HG03025 (cell line): Measurements from ENCODE around the gene ARPC1A.
A peak's percentile ranks its signal among the peaks of the same experiment; 100 is the strongest.
"Not testable (repeated sequence)": the region's sequence is repeated elsewhere in the genome, so short reads cannot be mapped to it uniquely, and the experiment has no call there.

ENCODE experiments used
- ATAC-seq: cut with Tn5 transposase; IDR thresholded peaks from one replicate; pipeline ENCODE4 v1.9.1; 2021; ENCODE audit warnings: mild to moderate bottlenecking, moderate library complexity; ENCODE audit not compliant: unreplicated experiment, low FRiP score

The ARPC1A gene

DNA sequence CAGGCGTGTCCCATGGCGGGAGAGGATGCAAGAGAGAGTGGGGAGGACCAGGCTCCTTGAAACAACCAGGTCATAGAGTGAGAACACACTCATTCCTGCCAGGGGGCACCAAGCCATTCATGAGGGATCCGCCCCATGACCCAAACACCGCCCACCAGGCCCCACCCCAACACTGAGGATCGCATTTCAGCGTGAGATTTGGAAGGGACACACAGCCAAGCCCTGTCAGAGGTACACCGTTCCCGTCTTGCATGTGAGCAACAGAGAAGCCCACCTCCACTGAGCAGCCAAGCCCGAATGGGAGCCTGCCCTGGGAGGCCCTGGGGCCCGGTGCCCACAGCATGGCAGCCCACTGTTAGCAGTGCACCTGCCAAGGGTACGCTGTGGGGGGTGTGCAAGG lies 40.9 kb downstream of the ARPC1A start:
- no peak for ATAC-seq

DNA sequence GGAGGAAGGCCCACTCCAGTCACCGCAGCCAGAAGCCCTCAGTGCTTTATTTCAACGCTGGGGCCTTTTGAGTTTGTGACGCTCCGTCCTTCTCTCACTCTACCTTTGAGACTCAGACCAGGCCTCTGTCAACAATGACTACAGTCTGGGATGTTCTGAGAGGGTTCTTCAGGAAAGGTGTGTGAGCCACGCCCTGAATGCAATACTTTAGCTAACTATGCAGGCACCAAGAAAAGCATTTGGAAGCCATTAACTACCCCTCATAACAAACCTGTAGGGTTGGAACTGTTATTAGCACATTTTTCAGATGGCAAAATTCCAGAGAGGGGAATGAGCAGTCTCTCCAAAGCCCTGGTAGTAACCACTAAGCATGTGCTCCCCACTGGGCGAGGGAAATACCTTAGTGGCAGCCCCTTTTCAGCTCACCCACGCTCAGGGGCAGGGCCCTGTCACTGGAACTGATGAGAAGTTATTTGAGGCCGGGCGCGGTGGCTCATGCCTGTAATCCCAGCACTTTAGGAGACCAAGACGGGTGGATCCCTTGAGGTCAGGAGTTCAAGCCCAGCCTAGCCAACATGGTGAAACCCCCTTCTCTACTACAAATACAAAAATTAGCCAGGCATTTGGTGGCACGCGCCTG lies 43.2 kb downstream of the ARPC1A start:
- no peak for ATAC-seq

DNA sequence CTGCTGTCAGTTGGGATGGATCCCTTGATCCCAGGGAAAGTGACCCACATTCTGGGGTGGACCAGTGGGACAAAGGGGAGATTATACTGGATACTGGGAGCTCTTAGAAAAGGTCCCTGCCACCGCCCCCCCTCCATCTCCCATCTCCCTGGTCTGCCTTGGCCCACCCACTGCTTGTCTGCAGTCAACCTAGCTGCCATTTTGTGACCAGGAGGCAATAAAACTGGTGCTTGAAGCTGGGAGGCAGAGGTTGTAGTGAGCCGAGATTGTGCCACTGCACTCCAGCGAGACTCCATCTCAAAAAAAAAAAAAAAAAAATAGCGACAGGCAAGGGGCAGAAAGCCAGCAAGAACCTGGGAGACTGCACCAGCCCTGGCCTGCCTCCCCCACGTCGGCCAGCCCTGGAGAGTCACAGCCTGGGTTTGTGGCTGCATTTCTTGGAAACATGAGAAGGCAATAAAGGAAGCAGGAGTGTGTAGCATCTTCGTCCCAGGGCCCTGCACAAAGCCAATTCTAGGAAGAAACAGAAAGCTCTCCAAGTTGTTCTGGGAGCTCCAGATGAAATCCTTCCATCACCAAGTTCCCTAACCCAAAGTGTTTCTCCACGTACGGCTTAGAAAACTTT lies 44.2 kb downstream of the ARPC1A start:
- ATAC-seq = no peak

DNA sequence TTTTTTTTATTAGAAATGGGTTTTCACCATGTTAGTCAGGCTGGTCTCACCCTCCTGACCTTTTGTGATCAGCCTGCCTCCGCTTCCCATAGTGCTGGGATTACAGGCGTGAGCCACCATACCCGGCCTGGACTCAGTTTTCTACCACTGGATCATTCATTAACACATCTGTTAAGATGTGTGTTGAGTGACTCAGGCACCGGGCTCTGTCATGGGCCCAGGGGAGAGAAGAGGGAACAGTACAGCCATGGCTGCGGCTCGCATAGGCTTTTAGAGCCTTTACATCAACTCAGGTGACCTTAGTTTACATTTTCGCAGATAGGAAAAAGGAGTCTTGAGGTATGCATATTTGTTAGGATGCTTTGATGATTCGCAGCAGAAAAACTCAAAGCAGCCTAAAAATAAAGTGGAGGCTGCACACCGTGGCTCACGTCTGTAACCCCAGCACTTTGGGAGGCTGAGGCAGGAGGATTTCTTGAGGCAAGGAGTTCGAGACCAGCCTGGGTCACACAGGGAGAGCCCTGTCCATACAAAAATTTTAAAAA lies 45.8 kb downstream of the ARPC1A start:
- ATAC-seq = no peak

DNA sequence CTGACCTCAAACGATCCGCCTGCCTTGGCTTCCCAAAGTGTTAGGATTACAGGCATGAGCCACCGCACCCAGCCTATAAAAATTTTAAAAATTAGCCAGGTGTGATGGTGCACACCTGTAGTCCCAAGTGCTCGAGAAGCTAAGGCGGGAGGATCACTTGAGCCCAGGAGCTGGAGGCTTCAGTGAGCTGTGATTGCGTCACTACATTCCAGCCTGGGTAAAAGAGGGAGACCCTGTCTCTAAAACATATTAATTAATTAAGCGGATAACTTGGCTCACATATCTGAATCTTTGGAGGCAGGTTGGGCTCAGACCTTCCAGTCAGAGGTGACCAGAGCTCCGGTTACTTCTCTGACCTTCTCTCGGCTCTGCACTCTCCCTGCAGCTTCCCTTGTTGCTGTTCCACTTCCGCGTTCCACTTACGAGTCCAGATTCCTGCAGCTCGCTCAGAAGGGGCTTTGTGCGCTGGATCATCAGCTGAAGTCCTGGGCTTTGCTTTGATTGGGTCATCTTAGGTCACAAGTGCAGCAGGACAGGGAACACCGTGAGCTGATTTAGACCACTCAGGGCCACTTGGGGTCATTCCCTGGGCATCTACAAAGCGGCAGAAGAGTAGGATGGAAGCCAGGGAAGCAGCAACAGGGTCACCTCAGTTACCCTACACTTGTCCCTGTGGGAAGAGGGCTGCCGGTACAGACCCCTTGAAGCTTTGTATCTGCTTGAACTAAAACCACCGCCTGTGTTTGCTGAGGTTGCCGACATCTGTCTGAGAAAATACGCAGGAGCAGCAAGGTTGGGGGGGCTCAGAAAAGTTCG lies 46.8 kb downstream of the ARPC1A start:
- ATAC-seq = no peak

DNA sequence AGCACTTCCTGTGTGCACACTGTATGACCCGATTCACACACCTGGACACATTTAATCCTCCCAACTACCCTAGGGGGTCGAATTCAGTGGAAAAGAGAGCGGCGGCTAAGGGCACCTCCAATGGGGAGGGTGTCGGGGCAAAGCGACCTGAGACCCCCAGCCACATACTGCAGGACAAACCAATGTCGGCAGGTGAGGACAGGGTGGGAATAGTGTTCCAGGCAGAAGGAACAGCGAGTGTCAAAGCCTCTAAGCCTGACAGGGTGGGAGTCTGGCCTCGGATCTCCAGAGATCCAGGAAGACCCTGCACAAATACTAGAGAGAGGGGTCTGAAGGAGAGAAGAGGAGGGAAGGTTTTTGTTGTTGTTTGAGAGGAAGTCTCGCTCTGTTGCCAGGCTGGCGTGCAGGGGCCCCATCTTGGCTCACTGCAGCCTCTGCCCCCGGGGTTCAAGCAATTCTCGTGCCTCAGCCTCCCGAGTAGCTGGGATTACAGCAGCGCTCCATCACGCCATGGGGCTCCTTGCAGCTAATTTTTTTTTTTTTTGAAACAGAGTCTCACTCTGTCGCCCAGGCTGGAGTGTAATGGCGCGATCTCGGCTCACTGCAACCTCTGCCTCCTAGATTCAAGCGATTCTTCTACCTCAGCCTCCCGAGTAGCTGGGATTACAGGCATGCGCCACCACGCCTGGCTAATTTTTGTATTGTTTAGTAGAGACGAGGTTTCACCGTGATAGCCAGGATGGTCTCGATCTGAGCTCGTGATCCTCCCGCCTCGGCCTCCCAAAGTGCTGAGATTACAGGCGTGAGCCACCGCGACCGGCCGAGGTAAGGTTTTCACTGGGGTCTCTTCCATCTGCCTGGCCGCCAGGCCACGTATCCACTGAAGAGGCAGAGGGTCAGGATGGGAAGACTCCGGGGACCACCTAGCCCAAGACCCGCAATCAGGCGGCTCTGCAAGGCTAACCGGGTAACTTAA lies 47.7 kb downstream of the ARPC1A start:
- no peak for ATAC-seq

DNA sequence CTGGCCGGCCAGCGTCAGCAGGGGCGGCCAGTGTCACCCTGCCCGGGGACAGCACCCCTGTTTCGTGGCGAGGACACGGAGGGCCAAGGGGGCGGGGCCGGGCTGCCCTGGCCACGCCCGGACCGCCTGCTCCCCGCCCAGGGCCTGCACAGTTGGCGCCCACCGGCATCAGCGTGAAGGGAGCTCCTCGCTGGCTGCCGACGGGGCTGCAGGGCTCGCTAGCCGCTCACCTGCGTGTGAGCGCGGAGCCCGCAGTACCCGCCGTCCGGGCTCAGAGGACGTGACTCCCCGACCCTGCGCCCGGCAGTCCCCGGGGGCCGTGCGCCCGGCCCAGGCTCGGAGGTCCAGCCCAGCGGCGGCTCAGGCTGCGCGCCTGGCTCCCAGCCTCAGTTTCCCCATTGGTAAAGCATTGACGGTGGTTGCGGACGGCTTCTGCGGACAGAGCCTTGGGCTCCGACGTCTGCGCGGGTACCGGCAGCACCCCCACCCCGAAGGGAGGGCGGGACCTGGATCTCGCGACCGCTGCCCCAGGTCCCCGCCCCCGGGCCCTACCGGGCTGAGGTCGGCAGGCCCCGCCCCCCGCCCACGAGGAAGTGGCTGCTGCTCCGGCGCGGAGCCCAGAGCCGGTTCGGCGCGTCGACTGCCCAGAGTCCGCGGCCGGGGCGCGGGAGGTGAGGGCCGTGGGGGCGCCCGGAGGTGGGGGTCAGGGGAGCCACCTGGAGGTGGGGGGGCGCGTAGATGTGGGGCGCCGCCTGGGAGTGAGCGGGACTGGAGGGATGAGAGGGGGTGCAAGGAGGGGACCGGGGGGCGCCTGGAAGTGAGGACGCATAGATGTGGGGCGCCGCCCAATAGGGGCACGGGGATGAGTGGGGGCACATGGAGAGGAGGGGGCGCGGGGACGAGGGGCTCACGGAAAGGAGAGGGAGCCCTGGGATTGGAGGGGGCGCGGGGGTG lies 48.7 kb downstream of the ARPC1A start, which contains the start of gene ARPC1B:
Gene ARPC1B, plus strand, starts transcription at position 620 of the 954 bp plus-strand sequence. CDS start 10,985 bp downstream, outside the sequence.
- ATAC-seq = peak; percentile 43

DNA sequence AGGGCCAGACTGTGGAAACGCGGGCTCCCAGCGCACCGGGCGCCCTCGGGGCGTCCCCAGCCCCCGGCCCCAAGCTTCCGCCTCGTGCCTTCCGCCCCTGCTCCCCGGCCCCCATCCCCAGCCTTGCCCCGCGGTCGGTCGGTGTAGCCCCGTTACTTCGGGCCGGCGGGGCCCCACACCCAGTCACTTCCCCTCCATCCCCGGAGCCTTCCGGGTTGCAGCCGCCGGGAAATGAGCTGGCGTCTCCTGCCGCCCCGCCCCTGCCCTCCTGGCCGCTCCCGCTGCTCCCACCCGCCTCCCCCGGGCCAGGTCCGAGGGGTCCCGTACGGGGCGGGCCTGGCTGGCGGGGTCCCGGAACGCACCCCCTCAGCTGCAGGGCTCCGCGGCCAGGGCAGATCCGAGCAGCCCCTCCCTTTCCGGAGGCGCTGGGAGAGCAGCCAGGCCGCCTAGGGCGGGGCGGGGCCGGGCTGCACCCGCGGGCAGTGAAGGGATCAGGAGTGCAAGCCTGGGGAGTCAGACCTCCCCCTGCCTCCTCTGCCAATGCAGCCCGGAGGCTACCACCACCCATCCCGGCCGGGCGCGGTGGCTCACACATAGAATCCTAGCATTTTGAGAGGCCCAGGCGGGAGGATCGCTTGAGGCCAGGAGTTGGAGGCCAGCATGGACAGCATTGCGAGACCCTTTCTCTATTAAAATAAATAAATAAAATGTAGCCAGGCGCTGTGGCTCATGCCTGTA lies 49.5 kb downstream of the ARPC1A start:
- ATAC-seq = peak; percentile 36

DNA sequence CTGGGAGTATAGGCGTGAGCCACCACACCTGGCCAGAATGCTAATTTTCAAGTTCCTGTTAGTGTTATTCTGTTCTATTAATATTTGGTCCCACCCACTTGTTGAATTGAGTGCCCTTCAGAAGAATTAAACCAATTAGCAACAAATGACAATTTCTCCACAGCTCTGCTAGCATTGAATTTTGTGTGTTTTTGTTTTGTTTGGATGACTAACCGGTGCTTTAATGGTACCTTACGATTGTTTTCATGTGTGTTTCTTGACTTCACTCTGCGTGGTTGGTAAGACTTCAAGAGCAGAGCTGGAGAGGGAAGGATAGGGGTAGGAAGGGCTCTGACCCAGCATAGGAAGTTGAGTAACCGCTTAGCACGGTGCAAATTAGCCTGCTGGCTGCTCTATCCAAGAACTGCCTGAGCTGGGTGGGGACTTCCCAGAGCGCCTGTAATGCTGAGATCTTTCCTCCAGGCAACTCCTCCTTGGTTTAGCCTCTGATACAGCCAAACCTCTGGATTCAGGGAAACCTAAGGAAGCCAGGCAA lies 53.4 kb downstream of the ARPC1A start:
- no peak for ATAC-seq

DNA sequence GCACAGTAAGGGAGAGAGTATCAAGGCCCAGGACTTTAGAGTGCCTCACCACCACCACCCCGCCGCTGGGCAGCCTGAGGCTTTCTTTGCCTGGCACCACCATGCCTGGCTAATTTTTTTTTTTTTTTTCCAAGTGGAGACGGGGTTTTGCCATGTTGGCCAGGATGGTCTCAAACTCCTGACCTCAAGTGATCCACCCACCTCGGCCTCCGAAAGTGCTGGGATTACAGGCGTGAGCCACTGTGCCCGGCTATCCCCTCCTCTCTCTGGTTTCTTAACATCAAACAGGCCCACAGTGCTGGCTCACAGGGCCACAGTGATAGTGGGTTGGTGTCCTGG lies 54.0 kb downstream of the ARPC1A start:
- ATAC-seq = not testable (repeated sequence)

DNA sequence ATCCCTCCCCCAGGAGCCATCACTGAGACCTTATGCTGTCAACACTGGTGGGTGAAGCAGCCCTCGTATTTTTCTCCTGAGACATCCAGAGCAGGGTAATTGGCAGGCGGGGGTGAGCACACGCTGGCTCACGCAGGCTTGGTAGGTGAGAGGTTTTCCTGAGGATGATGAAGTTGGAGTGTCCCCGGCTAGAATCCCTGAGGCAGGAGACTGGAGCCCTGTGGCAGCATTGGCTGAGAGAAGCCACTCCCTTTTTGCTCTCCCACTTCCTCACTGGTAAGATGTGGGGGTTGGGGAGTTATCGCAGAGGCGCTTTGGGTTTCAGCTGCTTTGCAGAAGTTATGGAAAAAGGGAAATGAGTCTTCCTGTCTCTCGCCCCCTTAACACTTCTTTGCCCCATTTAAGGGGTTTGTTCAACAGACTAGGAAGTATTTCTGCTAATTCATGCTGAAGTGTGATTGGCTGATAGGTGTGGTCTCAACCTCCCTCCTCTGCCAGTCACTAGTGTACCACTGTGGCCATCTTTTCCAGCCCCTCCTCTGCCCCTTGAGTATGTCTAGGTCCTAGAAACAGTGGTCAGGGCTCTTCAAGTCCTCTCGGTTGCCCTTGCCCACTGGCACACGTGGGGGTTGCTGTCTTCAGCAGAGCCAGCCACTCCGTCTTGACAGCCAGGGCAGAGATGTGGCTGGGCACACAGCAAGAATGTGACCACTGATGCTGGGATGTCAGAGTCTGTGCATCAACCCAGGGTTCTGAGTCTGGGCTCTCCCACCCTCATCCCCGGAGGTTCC lies 54.5 kb downstream of the ARPC1A start:
- ATAC-seq = peak; percentile 31

DNA sequence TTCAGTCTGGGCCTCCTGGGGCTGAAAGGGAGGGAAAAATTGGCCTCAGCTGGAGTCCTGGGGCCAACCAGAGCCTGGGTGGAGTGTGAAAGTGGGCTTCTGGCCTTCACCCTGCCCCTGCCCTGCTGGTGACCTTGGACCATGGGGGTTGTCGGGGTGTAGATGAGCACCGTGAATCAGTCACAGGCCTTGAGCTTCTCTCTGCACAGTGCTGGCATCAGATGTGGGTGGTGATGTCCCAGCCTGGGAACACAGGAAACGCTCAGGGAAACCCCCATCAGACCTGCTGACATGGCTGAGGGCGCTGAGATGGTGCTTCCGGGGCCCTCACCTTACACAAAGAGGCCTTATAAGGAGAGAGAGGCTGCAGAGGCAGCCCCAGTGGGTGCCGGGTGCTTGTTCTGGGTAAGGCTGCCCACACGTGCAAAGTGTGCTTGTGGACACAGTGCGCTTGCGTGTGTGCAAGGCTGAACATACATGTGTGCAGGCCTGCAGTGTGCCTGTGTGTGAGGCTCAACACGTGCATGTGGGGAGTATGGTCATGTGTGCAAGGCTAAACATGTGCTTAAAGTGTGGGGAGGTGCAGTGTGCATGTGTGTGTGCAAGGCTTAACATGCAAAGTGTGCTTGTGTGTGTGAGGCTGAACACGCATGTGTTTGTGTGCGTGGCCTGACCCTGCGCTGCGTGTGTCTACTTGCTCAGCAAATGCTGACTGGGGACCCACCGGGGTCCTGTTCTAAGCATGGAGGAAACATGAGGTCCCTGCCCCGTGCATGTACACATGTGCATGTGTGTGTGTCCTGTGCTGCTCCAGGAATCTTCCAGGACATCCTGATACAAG lies 55.3 kb downstream of the ARPC1A start:
- ATAC-seq = peak; percentile 69

DNA sequence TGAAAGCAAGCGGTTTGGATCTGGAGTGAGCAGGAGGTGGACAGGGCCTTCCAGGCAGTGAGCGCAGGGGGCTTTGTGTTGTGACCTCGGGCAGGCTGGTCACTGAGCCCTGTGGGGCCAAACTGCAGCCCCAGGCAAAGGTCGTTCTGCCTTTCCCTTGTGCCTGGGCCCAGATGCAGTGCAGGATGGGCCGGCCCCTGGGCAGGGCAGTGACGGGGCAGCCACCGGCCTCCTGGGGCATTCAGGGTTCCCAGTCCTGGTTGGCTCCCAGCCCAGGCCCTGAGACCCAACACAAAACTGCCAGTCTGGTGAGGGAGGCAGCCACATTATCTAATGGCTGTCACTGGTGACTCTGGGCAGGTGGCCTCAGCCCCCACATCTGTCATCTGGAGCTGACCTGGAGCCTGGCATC lies 56.0 kb downstream of the ARPC1A start:
- no peak for ATAC-seq

DNA sequence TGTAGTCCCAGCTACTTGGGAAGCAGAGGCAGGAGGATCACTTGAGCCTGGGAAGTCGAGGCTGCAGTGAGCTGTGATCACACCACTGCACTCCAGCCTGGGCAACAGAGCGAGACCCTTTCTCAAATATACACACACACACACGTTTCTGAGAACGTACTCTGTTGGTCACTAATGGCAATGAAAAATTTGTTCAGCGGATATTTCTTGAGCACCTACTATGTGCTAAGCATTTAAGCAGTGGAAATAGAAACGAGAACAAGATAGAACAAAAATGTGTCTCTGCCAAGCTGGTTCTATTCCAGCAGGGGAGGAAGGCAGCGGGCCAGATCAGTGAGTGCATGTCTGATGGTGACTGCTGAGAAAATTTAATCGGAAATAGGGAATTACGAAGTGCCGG lies 57.5 kb downstream of the ARPC1A start:
- no peak for ATAC-seq

DNA sequence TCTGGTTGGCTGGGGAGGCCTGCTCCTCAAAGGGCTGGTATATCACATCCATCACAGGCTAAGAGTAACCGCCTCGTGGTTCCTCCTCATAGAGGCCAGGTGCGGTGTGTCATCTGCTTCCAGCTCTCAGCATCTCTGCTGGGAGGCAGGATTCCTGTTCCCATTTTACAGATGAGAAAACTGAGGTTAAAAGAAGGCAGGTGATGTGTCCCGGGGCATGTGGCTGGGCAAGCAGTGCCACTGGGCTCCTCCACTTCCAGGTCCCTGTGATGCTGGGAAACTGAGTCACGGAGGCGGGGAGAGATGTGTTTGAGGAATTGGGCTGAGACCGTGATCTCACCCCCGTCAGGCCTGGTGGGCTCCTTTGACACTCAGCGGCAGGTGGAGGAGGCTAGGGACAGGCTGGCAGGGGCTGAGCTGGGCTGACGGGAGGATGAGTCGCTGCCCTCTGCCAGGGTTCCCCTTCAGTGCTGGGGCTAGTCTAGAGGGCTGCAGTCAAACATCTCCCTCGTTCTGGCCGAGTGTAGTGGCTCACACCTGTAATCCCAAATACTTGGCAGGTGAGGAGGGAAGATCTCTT lies 58.2 kb downstream of the ARPC1A start:
- ATAC-seq = no peak

DNA sequence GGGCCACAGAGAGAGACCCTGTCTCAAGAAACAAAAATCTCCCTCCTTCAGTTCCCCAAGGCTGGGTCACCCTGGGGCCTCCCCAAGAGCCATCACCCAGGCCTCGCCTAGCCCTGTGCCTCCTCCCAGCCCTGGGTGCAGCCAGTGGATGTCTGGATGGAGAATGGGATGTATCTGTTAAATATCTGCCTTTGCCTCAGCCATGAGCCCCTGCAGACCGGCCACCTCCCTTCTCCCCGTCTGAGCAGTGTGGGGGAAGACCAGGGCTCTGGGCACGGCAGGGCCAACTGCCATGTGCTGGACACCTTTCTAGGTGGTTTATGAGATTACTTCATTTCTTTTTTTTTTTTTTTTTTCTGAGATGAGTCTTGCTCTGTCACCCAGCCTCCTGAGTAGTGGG lies 58.8 kb downstream of the ARPC1A start:
- ATAC-seq = no peak
